DMS 273 (cell line): ENCODE data around the gene ARHGEF40.
A peak's percentile ranks its signal among the peaks of the same experiment; 100 is the strongest.
"Not testable (repeated sequence)": the region's sequence is repeated elsewhere in the genome, so short reads cannot be mapped to it uniquely, and the experiment has no call there.

Experiments used
- DNase-seq: peaks from one replicate; lab custom pipeline; 2025; ENCODE audit not compliant: unreplicated experiment; lab: John Stamatoyannopoulos, UW

Gene ARHGEF40

GRCh38 chr14:21039585-21040369 is 30.3 kb upstream of the ARHGEF40 start:
- peak; percentile 89 for DNase-seq

- DNase-seq = no peak
These were observed 29.7 kb upstream of the ARHGEF40 start for GRCh38 chr14:21040370-21040925.

- not testable (repeated sequence) for DNase-seq
These were observed 29.2 kb upstream of the ARHGEF40 start for GRCh38 chr14:21040941-21041340.

GRCh38 chr14:21041676-21042433 is 28.2 kb upstream of the ARHGEF40 start, which contains the start of gene RNASE7:
Gene RNASE7, plus strand, starts transcription at chr14:21042362. Its CDS starts 631 bp downstream, at chr14:21042993.
- DNase-seq = no peak

- peak; percentile 30 for DNase-seq
These were observed 27.2 kb upstream of the ARHGEF40 start for GRCh38 chr14:21042918-21043317.

GRCh38 chr14:21043387-21043973 is 26.6 kb upstream of the ARHGEF40 start:
- DNase-seq = peak; percentile 36

GRCh38 chr14:21043974-21044618 is 26.0 kb upstream of the ARHGEF40 start:
- peak; percentile 37 for DNase-seq

- no peak for DNase-seq
These were observed 22.7 kb upstream of the ARHGEF40 start for GRCh38 chr14:21047378-21047781.

- DNase-seq = no peak
These were observed 21.5 kb upstream of the ARHGEF40 start for GRCh38 chr14:21048638-21049037.

GRCh38 chr14:21049271-21049673 is 20.8 kb upstream of the ARHGEF40 start:
- DNase-seq = no peak

- no peak for DNase-seq
These were observed 19.5 kb upstream of the ARHGEF40 start for GRCh38 chr14:21050597-21050996.

- DNase-seq = no peak
These were observed 16.7 kb upstream of the ARHGEF40 start for GRCh38 chr14:21053184-21054122.

- DNase-seq = peak; percentile 8
These were observed 15.9 kb upstream of the ARHGEF40 start for GRCh38 chr14:21054123-21054767.

- no peak for DNase-seq
These were observed 15.3 kb upstream of the ARHGEF40 start for GRCh38 chr14:21054768-21055145.

GRCh38 chr14:21055432-21056117 is 14.5 kb upstream of the ARHGEF40 start:
- no peak for DNase-seq

GRCh38 chr14:21056520-21057163 is 13.5 kb upstream of the ARHGEF40 start:
- DNase-seq = peak; percentile 8

GRCh38 chr14:21057803-21058675 is 12.1 kb upstream of the ARHGEF40 start, which contains the start of gene RNASE8:
Gene RNASE8, plus strand, starts transcription at chr14:21057822. Its CDS starts 71 bp downstream, at chr14:21057893.
- no peak for DNase-seq
